ENCODE results near the gene NFX1. TPM values are rescaled to one million over a fixed set of nuclear protein-coding genes. Genes with fewer than 3 reads are reported as not detected.

NFX1 gene
- total RNA-seq, 1 donor from 2014 or later, result 31.4 TPM

DNA sequence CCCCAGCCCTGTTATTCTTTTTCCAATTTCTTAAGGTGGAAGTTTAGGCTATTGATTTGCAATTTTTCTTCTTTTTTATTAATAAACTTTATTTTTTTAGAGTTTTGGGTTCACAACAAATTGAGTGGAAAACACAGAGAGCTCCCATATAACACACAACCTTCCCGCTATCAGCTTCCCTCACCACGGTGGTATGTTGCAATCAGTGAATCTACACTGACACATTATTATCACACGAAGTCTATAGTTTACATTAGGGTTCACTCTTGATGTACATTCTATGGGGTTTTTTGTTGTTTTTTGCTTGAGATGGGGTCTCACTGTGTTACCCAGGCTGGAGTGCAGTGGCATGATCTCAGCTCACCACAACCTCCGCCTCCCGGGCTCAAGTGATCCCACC lies 4.8 kb upstream of the NFX1 start:
- no peak overlapping the region for H3K27ac ChIP-seq (replicated peaks)
- peaks cover 18% of the 10 kb centered on the region for H3K4me1 ChIP-seq
- H3K4me3 ChIP-seq, result no peak overlapping the region
- DNase-seq, result no peak
- H3K36me3 ChIP-seq, result peaks cover 51% of the 10 kb centered on the region
- intact Hi-C loops (cut with micrococcal nuclease), result no loop called here
- H3K27me3 ChIP-seq (ENCODE audit: low read depth), result no peaks in the 10 kb centered on the region
- no peaks in the 10 kb centered on the region for H3K9me3 ChIP-seq (replicated peaks)
- TF ChIP-seq, protein P1, sequence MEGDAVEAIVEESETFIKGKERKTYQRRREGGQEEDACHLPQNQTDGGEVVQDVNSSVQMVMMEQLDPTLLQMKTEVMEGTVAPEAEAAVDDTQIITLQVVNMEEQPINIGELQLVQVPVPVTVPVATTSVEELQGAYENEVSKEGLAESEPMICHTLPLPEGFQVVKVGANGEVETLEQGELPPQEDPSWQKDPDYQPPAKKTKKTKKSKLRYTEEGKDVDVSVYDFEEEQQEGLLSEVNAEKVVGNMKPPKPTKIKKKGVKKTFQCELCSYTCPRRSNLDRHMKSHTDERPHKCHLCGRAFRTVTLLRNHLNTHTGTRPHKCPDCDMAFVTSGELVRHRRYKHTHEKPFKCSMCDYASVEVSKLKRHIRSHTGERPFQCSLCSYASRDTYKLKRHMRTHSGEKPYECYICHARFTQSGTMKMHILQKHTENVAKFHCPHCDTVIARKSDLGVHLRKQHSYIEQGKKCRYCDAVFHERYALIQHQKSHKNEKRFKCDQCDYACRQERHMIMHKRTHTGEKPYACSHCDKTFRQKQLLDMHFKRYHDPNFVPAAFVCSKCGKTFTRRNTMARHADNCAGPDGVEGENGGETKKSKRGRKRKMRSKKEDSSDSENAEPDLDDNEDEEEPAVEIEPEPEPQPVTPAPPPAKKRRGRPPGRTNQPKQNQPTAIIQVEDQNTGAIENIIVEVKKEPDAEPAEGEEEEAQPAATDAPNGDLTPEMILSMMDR (IDR thresholded peaks at IDR 0.05; ENCODE audit: borderline replicate concordance), result no peak

DNA sequence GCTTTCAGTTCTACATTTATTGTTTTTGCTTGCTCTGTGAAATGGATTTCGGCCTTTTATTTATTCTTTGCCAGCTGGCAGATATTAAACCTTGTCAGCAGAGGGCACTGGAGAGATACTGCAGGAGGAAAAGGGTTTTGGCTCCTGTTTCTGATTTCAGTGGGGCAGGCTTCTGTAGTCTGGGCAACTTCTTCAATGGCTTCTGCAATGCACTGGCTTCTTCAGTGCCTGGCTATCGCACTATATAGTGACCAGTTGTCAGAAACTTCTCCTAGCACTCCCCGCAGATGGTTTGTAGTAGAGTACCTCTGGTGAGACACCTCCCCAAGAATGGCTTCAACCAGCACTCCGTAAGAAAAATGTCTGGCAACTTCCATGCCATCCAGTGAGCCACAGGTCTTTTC lies 3.2 kb upstream of the NFX1 start:
- intact Hi-C loops (cut with micrococcal nuclease), result no loop called here

DNA sequence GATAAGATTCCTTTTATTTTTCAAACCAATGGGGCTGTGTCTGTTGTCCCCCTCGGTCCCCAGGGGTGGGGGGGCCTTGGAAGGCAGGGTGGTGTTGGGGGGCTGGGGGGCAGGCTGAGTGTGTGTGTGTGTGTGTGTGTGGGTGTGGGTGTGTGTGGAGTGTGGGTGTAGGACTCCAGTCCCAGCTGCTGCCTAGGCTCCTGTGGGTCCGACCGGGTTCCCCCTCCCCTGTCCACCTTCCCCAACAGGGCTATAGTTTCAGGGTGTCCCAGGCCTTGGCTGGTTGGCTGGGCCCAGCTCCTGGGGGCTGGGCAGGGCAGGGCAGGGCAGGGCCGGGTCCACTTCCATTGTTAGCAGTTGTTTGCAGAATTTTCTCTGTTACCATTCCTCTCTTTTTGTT lies 2.1 kb upstream of the NFX1 start:
- no peaks in the 10 kb centered on the region for H3K9me3 ChIP-seq (replicated peaks)
- DNase-seq, result no peak
- H3K4me3 ChIP-seq, result no peak overlapping the region
- peaks cover 45% of the 10 kb centered on the region for H3K4me1 ChIP-seq
- H3K27ac ChIP-seq (replicated peaks), result no peak overlapping the region
- H3K27me3 ChIP-seq (ENCODE audit: low read depth), result no peaks in the 10 kb centered on the region
- peaks cover 32% of the 10 kb centered on the region for H3K36me3 ChIP-seq
- TF ChIP-seq, protein P1 (IDR thresholded peaks at IDR 0.05; ENCODE audit: borderline replicate concordance), result no peak
- intact Hi-C loops (cut with micrococcal nuclease), result no loop called here

More for the DNA sequence above, 3.2 kb upstream of the NFX1 start:
- Histone ChIP-seq H3K36me3 (peaks cover 35% of the 10 kb centered on the region), H3K27ac (replicated peaks) (peak overlapping the region; percentile 56), H3K4me1 (peaks cover 34% of the 10 kb centered on the region), H3K4me3 (no peak overlapping the region), H3K9me3 (replicated peaks) (no peaks in the 10 kb centered on the region), H3K27me3 (ENCODE audit: low read depth) (no peaks in the 10 kb centered on the region)
- DNase-seq, result no peak
- TF ChIP-seq, protein P1 (IDR thresholded peaks at IDR 0.05; ENCODE audit: borderline replicate concordance), result peak; percentile 74

DNA sequence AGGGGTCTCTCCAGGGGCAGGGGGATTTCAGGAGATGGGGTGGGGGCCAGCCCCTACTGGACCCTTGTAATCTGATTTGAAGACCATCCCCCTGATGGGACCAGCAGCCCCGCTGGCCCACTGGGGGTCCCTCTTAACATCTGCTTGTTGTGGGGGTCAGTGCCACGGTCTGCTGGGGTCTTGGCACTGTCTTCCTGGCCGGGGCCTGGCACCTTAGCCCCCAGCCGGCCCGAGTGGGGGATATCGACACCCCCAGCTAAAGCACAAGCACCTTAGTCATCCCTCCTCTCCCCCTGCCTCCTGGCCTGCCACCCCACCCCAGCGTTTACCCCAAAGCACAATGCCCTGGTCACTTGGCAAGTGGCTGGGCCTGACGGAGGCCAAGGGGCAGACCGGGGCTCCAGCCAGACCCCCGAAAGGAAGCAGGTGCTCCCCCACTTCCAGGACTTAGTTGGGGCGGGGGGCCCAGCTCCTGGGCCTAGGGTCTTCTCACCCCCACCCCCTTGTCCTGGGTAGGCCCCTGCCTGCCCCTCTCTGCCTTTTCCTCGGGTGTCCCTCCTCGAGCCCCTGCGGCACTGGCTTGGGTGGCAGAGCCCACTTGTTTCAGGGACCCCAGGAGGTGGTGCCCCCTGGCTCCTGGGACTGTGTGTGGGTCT lies 1.4 kb upstream of the NFX1 start:
- H3K9me3 ChIP-seq (replicated peaks), result no peaks in the 10 kb centered on the region

DNA sequence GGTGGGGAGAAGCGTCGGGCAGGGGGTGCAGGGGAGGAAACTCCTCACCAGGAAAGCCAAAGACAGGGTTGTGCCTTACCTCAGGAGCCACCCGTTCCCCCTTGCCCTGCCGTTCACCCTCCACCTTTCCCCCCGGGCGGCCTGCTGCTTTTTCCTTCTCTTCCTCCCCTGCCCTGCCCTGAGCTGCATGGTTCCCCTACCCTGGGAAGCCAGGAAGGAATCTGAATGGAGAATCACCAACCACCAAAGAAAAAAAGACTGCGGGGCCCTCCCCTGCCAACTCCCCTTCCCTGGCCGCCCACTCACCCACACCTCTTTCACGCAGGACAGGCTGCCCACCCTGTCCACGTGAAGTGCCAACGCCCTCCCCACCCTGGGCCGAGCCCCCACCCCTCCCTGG lies 820 bp upstream of the NFX1 start:
- H3K27me3 ChIP-seq (ENCODE audit: low read depth), result no peaks in the 10 kb centered on the region
- DNase-seq, result no peak
- H3K4me1 ChIP-seq, result peaks cover 58% of the 10 kb centered on the region
- H3K4me3 ChIP-seq, result peak overlapping the region; percentile 75
- H3K36me3 ChIP-seq, result peaks cover 24% of the 10 kb centered on the region
- H3K27ac ChIP-seq (replicated peaks), result peak overlapping the region; percentile 96
- intact Hi-C loops (cut with micrococcal nuclease), result no loop called here
- H3K9me3 ChIP-seq (replicated peaks), result no peaks in the 10 kb centered on the region
- TF ChIP-seq, protein P1 (IDR thresholded peaks at IDR 0.05; ENCODE audit: borderline replicate concordance), result no peak

More for the DNA sequence above, 1.4 kb upstream of the NFX1 start:
- TF ChIP-seq, protein P1 (IDR thresholded peaks at IDR 0.05; ENCODE audit: borderline replicate concordance), result no peak
- no peak for DNase-seq
- intact Hi-C loops (cut with micrococcal nuclease), result no loop called here
- peak overlapping the region; percentile 96 for H3K27ac ChIP-seq (replicated peaks)
- H3K4me3 ChIP-seq, result peak overlapping the region; percentile 75
- H3K27me3 ChIP-seq (ENCODE audit: low read depth), result no peaks in the 10 kb centered on the region
- peaks cover 52% of the 10 kb centered on the region for H3K4me1 ChIP-seq
- H3K36me3 ChIP-seq, result peaks cover 24% of the 10 kb centered on the region
